Progenitor cell of endocrine pancreas (in vitro differentiated cells): ENCODE data around the gene COG5. TPM values are rescaled to one million over a fixed set of nuclear protein-coding genes. Genes with fewer than 3 reads are reported as not detected.

Experiments
- DNase-seq: peaks from one replicate; pipeline ENCODE4 v3.0.0; 2021; ENCODE audit warnings: low spot score; ENCODE audit not compliant: unreplicated experiment
- H3K27ac Mint-ChIP-seq: 2 replicates; pipeline ENCODE4 v1.8.0; 2021; ENCODE audit warnings: mild to moderate bottlenecking, moderate library complexity, mixed read lengths
- H3K27me3 Mint-ChIP-seq: 2 replicates; pipeline ENCODE4 v1.8.0; 2021; ENCODE audit warnings: mixed read lengths
- H3K36me3 Mint-ChIP-seq: 2 replicates; pipeline ENCODE4 v1.8.0; 2022; ENCODE audit warnings: mixed read lengths; ENCODE audit not compliant: insufficient read depth
- H3K4me1 Mint-ChIP-seq: 2 replicates; pipeline ENCODE4 v1.8.0; 2021; ENCODE audit warnings: low read depth, mixed read lengths
- H3K4me3 Mint-ChIP-seq: 2 replicates; pipeline ENCODE4 v1.8.0; 2021; ENCODE audit warnings: low read depth, mild to moderate bottlenecking, moderate library complexity, mixed read lengths
- H3K9me3 Mint-ChIP-seq: 2 replicates; pipeline ENCODE4 v1.8.0; 2021; ENCODE audit warnings: low read depth, mixed read lengths
- total RNA-seq: library from RNA; stranded (reverse); gene quantifications from 2 replicates; pipeline ENCODE4 v1.2.1, GENCODE V29; 2021
- TF ChIP-seq, protein P1 (sequence below): fragments of 200-600 bp; sonication (generic); IDR thresholded peaks from one replicate; pipeline ENCODE4 v1.5.0; 2021; ENCODE audit warnings: antibody characterized with exemption, mild to moderate bottlenecking; ENCODE audit not compliant: unreplicated experiment

The COG5 gene
- total RNA-seq, 1 donor from 2014 or later: 49.0 TPM

DNA sequence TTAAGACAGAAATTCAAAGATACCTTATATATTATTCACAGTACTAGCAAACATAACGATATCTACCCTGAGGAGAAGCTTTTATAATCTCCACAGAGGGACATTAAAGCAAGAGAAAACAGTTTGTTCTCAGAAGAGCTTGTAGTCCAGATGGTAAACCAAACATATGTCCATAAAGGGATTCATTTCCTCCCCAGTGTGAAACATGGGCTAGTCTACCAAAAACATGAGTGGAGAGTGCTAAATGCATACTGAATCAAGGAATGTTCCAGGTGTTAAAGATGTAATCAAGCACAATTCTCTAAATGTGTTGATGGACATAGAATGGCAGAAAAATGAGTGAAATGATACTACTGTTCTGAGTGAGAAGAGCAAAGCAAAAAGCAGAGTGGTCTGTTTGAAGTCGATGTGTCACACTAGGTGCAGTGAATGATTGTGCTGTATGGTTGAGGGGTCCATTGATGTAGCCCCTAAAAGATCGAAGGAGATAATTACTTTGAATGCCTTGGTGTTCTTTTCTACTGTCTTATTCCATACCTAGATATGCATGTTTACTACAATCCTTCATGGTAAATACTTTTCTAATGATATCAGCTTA is 41.6 kb upstream of the COG5 start:
- H3K27me3 Mint-ChIP-seq: no peaks in the 10 kb centered on the region
- H3K4me1 Mint-ChIP-seq: peaks cover 9% of the 10 kb centered on the region
- no peak overlapping the region for H3K4me3 Mint-ChIP-seq
- no peaks in the 10 kb centered on the region for H3K9me3 Mint-ChIP-seq
- DNase-seq: no peak
- TF ChIP-seq, protein P1, sequence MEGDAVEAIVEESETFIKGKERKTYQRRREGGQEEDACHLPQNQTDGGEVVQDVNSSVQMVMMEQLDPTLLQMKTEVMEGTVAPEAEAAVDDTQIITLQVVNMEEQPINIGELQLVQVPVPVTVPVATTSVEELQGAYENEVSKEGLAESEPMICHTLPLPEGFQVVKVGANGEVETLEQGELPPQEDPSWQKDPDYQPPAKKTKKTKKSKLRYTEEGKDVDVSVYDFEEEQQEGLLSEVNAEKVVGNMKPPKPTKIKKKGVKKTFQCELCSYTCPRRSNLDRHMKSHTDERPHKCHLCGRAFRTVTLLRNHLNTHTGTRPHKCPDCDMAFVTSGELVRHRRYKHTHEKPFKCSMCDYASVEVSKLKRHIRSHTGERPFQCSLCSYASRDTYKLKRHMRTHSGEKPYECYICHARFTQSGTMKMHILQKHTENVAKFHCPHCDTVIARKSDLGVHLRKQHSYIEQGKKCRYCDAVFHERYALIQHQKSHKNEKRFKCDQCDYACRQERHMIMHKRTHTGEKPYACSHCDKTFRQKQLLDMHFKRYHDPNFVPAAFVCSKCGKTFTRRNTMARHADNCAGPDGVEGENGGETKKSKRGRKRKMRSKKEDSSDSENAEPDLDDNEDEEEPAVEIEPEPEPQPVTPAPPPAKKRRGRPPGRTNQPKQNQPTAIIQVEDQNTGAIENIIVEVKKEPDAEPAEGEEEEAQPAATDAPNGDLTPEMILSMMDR: no peak
- peaks cover 2% of the 10 kb centered on the region for H3K36me3 Mint-ChIP-seq
- no peak overlapping the region for H3K27ac Mint-ChIP-seq

DNA sequence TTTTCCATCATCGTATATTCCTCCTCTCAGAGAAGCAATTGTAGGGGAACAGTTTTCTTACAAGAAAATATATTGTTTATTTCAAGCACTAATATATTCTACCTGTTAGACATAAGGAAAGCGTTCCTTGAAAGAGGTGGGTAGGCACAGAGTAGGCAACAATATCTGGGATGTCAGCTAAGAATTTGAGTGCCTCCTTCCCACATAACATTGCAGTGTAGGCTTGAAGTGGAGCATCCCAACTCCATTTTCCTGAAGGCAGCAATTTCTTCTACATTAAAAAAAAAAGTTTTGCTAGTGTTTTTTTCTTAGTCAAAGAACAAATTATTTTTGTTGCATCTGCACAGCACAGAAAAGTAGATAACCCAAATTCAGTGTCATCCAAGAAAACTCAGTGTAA is 37.1 kb upstream of the COG5 start:
- Mint-ChIP-seq H3K27me3 (no peaks in the 10 kb centered on the region), H3K36me3 (peaks cover 4% of the 10 kb centered on the region), H3K9me3 (no peaks in the 10 kb centered on the region), H3K4me1 (peaks cover 14% of the 10 kb centered on the region), H3K4me3 (no peak overlapping the region), H3K27ac (no peak overlapping the region)
- TF ChIP-seq, protein P1: no peak
- no peak for DNase-seq

DNA sequence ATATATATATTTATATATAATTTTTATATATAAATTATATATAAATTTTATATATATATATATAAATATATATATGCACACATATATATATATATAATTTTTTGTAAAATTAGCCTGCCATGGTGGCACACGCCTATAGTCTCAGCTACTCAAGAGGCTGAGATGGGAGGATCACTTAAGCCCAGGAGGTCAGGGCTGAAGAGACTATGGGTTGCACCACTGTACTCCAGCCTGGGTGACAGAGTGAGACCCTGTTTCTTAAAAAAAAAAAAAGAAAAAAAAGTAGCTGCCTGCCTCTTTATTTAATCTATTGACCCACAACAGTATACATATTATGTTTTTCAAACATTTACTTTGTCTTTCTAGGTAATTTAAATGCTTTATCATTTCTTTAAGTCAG is 35.5 kb upstream of the COG5 start:
- Mint-ChIP-seq H3K27me3 (no peaks in the 10 kb centered on the region), H3K4me3 (no peak overlapping the region), H3K9me3 (no peaks in the 10 kb centered on the region), H3K4me1 (peaks cover 14% of the 10 kb centered on the region), H3K27ac (no peak overlapping the region), H3K36me3 (peaks cover 13% of the 10 kb centered on the region)
- DNase-seq: no peak
- TF ChIP-seq, protein P1: no peak

DNA sequence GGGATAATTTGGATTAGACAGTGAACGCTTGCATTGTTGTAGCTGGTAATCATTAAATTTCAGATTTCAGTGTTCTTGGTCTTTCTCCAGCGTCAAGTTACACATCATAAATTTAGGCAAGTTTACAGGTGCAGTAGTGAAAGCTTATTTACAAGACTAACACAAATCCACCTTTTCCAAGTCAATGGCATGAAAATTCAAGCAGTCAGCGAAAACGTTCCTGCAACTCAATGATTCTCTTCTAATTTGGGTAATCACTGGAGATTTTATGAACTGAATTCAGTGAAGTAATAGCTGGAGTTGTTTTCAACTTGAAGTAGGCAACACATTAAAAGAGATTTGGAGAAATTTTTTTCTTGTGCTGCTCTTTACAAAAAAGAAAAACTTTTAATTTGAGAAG is 34.2 kb upstream of the COG5 start:
- DNase-seq: no peak
- H3K36me3 Mint-ChIP-seq: peaks cover 15% of the 10 kb centered on the region
- TF ChIP-seq, protein P1: no peak
- no peak overlapping the region for H3K4me3 Mint-ChIP-seq
- no peaks in the 10 kb centered on the region for H3K9me3 Mint-ChIP-seq
- no peaks in the 10 kb centered on the region for H3K27me3 Mint-ChIP-seq
- H3K4me1 Mint-ChIP-seq: peaks cover 14% of the 10 kb centered on the region
- H3K27ac Mint-ChIP-seq: no peak overlapping the region

DNA sequence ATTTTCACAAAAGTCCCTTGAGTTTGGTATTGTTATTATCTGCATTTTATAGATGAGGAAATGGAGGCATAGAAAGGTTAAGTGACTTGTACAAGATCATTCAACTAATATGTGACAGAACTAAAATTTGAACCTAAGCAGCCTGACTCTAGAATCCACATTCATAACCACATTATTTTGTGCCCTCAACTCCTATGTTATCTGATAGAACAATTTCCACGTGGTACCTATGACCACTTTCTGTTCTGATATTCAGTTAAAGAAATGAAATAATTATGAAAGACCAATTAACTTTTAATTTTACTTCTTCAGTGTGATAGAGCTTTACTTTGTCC is 33.8 kb upstream of the COG5 start:
- Mint-ChIP-seq H3K4me1 (peaks cover 13% of the 10 kb centered on the region), H3K27ac (no peak overlapping the region), H3K36me3 (peaks cover 15% of the 10 kb centered on the region), H3K4me3 (no peak overlapping the region), H3K9me3 (no peaks in the 10 kb centered on the region), H3K27me3 (no peaks in the 10 kb centered on the region)
- TF ChIP-seq, protein P1: no peak
- DNase-seq: no peak
